Measurements from ENCODE around the gene MLNR.

DNA sequence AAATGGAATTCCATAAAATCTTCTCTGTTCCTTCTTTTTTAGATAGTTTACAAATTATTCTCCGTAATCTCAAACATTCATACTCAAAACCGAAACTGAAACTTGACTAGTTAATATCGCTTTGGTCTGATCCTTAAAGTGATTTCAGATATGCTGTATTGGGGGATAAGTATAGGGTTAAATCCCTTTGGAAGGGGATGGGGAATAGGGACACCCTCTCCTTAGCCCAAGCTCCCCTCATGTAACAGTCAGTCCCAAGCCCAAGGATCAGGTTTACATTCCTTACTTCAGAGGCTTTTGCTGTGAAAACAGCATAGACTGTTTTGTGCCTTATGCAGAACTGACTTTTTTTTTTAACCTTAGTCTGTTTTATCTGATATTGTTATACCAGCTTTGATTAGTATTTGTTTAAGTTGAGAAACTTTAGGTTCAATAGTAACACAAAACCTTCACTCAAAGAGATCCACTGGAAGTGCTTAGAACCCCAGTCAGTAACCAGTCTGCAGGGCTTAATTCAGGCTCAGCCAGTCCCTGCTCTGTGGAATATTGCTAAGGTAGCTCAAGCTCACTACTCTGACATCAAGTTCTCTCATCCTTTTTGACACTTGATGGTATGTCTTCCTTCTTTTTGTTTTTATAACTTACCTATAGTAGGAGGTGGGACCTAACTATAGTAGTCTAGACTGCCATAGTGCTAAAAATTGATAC lies 38.1 kb downstream of the MLNR start:
- TF ChIP-seq, protein P1, sequence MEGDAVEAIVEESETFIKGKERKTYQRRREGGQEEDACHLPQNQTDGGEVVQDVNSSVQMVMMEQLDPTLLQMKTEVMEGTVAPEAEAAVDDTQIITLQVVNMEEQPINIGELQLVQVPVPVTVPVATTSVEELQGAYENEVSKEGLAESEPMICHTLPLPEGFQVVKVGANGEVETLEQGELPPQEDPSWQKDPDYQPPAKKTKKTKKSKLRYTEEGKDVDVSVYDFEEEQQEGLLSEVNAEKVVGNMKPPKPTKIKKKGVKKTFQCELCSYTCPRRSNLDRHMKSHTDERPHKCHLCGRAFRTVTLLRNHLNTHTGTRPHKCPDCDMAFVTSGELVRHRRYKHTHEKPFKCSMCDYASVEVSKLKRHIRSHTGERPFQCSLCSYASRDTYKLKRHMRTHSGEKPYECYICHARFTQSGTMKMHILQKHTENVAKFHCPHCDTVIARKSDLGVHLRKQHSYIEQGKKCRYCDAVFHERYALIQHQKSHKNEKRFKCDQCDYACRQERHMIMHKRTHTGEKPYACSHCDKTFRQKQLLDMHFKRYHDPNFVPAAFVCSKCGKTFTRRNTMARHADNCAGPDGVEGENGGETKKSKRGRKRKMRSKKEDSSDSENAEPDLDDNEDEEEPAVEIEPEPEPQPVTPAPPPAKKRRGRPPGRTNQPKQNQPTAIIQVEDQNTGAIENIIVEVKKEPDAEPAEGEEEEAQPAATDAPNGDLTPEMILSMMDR (IDR thresholded peaks at IDR 0.05; ENCODE audit: insufficient read depth, low read length, poor library complexity, severe bottlenecking), result no peak
- no peak for TF ChIP-seq EZH2phosphoT487 (conservative IDR thresholded peaks at IDR 0.05; ENCODE audit: low read length)

All from SU-DHL-6 (cell line).